HL-60 (cell line): Measurements from ENCODE around the gene PIEZO1.

Source experiments
- CTCF ChIP-seq: IDR thresholded peaks from one replicate; pipeline ENCODE4 v1.5.1; 2011; ENCODE audit warnings: low read length, control low read depth, inconsistent platforms; ENCODE audit not compliant: insufficient read depth
- POLR2AphosphoS5 ChIP-seq: IDR thresholded peaks from 2 replicates; pipeline ENCODE4 v1.6.1; 2012; ENCODE audit warnings: low read depth
- SPI1 ChIP-seq: IDR thresholded peaks from 2 replicates; pipeline ENCODE4 v1.6.1; 2012; ENCODE audit warnings: low read depth, mild to moderate bottlenecking, borderline replicate concordance

- TF ChIP-seq CTCF: no peak
- TF ChIP-seq POLR2AphosphoS5: no peak
- no peak for TF ChIP-seq SPI1
Measured at GRCh38 chr16:88792078-88792550, 7.1 kb upstream of the PIEZO1 start.
